GM19035 (cell line): Measurements from ENCODE around the gene CD19.
"Not testable (repeated sequence)": the region's sequence is repeated elsewhere in the genome, so short reads cannot be mapped to it uniquely, and the experiment has no call there.

Source experiments
- ATAC-seq: cut with Tn5 transposase; IDR thresholded peaks from one replicate; pipeline ENCODE4 v1.9.1; 2021; ENCODE audit not compliant: unreplicated experiment

The CD19 gene

GRCh38 chr16:28935924-28936783 is 4.4 kb downstream of the CD19 start:
- peak; percentile 76 for ATAC-seq

- ATAC-seq: no peak
These were observed 5.0 kb downstream of the CD19 start for GRCh38 chr16:28936784-28937155.

- no peak for ATAC-seq
These were observed 5.6 kb downstream of the CD19 start for GRCh38 chr16:28937222-28937876.

DNA sequence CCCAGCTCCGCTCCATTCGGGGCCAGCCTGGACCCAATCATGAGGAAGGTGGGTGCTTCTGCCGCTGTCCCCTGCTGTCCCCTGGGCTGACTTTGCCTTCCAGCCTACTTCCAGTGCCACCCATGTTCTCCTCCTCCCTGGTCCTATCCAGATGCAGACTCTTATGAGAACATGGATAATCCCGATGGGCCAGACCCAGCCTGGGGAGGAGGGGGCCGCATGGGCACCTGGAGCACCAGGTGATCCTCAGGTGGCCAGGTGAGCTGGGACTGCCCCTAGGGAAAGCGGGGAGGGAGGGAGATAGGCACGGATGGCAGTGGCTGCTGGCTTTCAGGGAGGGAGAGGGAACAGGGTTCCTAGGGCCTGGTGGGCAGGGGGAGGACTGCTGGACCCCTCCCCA is 7.0 kb downstream of the CD19 start:
- ATAC-seq: no peak

DNA sequence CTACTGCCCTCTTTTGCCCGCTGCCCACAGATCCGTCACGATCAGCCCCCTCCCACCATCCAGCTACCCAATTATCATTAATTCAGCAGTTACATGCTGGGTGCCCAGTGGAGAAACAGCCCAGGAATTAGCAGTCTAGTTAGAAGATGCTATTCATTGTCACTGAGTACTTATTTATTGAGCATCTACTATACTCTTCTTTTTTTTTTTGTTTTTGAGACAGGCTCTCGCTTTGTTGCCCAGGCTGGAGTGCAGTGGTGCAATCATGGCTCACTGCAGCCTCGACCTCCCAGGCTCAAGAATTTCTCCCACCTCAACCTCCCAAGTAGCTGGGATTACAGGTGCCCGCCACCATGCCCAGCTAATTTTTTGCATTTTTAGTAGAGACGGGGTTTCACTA is 8.1 kb downstream of the CD19 start:
- not testable (repeated sequence) for ATAC-seq

DNA sequence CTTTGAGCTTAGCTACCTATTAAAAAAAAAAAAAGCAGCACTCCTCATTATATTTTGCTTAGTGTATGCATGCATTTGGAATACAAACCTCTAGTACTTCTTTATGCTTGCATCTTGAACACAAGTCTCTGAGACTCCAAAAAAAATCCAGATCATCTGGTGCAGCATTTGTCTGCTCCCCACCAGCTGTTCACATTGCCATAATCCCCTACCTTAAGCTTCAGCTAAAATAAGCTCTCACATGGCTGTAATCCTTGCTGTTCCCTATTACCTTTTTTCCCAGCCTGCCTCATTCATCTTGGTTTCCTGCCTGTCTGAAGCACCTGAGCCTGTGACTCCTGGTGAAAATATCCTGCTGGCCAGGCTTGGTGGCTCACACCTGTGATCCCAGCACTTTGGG is 11.5 kb downstream of the CD19 start:
- no peak for ATAC-seq

GRCh38 chr16:28946681-28947080 is 14.9 kb downstream of the CD19 start:
- ATAC-seq: no peak

DNA sequence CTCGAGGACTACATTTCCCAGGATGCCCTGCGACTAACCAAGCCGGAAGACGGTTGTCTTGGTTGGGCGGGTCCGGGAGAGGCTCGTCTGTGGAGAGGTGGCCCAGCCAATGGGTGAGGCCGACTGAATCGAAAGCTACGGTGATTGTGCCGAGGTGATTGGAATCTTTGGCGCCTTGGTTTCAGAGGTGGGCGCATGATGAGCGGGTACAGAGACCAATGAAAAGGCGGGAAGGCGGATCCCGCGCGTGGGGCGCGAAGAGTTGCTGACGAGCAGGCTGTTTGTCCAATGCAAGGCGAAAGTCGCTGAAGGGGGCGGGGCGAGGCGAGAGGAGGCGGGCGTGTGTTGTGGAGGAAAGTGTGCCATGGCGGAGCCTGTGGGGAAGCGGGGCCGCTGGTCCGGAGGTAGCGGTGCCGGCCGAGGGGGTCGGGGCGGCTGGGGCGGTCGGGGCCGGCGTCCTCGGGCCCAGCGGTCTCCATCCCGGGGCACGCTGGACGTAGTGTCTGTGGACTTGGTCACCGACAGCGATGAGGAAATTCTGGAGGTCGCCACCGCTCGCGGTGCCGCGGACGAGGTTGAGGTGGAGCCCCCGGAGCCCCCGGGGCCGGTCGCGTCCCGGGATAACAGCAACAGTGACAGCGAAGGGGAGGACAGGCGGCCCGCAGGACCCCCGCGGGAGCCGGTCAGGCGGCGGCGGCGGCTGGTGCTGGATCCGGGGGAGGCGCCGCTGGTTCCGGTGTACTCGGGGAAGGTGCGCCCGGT is 19.1 kb downstream of the CD19 start, which contains the start of gene NFATC2IP:
Gene NFATC2IP (plus strand): TSS at position 290 of the 762 bp plus-strand sequence. CDS start 75 bp downstream, at position 365.
- peak; percentile 94 for ATAC-seq

GRCh38 chr16:28951410-28951943 is 19.7 kb downstream of the CD19 start:
- no peak for ATAC-seq

DNA sequence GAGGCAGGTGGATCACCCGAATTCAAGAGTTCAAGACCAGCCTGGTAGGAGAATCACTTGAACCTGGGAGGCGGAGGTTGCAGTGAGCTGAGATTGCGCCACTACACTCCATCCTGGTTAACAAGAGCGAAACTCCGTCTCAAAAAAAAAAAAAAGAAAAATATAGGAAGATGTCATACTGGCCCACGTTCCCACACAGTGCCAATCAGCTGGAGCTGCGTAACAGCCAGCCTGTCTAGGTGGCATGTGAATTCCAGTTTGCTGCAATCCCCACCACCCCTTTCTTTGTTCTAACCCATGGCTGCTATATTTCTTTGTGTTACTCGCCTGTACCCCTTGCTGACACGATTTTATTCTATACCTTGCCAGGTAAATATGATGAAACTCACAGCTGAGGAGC is 26.4 kb downstream of the CD19 start:
- ATAC-seq: no peak

DNA sequence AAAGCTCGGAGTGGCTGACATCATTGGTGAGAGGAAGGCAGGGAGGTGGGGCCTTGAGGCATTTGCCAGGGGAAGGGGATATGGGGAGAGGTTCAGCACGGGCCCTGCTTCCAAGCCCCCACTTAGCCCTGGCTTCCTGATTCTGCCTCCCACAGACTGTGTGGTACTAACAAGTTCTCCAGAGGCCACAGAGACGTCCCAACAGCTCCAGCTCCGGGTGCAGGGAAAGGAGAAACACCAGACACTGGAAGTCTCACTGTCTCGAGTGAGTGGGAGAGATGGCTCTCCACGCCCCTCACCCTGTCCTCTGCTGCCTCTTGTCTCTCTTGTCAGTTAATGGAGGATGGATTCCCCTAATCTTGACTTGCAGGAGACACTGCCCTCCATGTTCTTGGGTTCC is 27.1 kb downstream of the CD19 start:
- ATAC-seq: no peak

GRCh38 chr16:28964072-28964471 is 32.3 kb downstream of the CD19 start:
- no peak for ATAC-seq

DNA sequence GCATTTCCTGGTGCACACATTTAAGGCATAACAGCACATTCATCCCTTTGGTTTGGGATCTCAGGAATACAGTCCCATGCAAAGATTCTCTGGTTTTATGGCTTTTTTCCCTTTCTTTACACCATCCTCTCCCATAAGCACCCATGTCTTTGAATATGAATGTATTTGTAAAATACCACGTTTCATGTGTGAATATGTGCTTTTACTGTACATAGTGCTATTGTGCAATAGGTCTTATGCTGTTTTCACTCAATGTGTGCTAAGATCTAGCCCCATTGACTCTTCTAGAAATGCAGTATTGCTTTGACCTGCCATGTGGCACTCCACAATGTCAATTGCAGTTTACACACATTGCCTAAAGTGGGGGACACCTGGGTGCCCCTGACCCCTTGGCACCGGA is 32.7 kb downstream of the CD19 start:
- no peak for ATAC-seq

DNA sequence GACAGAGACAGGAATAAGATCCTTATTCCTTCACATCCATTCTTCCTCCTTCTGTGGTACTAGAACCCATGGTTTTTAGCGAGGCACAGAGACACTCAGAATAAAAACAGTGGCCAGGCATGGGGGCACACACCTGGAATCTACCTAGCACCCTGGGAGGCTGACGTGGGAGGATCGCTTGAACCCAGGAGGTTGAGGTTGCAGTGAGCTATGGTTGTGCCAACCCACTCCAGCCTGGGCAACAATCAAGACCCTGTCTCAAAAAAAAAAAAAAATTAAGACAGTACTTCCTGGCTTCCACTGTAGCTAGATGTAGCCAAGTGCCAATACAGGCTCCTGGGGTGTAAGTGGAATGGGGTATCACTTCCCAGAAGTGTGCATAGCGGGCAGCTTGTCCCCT is 35.4 kb downstream of the CD19 start:
- ATAC-seq: no peak

GRCh38 chr16:28969696-28970095 is 37.9 kb downstream of the CD19 start:
- not testable (repeated sequence) for ATAC-seq

DNA sequence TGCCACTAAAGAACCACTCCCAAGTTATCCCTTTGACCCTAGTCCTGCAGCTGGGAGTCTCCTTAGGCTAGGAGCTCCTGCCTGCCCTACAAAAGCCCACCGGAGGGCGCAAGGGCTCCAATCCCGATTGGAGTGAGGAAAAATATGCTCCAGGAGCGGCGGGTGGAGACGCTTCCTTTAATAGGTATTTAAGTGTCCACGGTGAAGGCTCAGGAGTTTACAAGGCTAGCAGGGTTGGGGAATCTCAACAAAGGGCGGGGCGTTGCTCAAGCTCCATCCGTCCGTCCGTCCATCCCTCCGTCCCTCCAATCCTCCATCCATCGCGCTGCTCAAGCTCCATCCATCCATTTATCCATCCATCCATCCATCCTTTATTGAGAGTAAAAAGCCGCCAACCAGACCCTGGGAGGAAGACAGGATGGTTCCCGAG is 42.3 kb downstream of the CD19 start:
- peak; percentile 18 for ATAC-seq

DNA sequence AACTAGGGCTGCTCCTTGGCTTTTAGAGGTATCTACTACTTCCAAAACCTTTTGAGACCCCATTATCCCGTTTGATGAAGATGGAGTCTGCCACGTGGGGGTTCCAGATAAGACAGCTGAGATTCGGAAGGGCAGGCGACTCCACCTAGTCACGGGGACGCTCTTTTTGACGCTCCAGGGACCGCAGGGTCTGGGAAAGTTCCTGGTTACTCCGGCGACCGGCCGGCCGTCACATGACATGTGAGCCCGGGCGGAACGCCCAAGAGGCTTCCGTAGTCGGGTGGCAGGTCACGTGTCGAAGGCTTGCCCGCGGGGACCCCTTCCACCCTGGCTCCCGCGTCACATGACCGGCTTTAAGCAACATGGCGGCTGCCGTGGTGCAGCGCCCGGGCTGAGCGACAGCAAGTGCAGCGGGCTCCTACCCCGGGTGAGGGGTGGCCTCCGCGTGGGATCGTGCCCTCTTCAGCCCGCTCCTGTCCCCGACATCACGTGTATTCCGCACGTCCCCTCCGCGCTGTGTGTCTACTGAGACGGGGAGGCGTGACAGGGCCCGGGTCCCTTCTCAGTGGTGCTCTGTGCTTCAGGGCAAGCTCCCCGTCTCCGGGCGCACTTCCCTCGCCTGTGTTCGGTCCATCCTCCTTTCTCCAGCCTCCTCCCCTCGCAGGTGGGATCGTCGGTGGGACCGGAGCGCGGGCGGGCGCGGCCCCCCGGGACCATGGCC is 42.8 kb downstream of the CD19 start, which contains the start of gene SPNS1:
Gene SPNS1 (plus strand): TSS at position 342 of the 721 bp plus-strand sequence. CDS start 374 bp downstream, at position 716.
- peak; percentile 90 for ATAC-seq

DNA sequence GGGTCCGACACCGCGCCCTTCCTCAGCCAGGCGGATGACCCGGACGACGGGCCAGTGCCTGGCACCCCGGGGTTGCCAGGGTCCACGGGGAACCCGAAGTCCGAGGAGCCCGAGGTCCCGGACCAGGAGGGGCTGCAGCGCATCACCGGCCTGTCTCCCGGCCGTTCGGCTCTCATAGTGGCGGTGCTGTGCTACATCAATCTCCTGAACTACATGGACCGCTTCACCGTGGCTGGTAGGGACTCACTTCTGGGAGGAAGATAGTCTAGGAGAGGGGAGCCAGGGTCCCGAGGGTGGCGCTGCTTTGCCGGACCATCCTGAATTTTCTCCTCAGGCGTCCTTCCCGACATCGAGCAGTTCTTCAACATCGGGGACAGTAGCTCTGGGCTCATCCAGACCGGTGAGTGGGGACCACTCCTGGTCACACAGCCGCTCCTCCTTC is 43.4 kb downstream of the CD19 start:
- ATAC-seq: peak; percentile 16

DNA sequence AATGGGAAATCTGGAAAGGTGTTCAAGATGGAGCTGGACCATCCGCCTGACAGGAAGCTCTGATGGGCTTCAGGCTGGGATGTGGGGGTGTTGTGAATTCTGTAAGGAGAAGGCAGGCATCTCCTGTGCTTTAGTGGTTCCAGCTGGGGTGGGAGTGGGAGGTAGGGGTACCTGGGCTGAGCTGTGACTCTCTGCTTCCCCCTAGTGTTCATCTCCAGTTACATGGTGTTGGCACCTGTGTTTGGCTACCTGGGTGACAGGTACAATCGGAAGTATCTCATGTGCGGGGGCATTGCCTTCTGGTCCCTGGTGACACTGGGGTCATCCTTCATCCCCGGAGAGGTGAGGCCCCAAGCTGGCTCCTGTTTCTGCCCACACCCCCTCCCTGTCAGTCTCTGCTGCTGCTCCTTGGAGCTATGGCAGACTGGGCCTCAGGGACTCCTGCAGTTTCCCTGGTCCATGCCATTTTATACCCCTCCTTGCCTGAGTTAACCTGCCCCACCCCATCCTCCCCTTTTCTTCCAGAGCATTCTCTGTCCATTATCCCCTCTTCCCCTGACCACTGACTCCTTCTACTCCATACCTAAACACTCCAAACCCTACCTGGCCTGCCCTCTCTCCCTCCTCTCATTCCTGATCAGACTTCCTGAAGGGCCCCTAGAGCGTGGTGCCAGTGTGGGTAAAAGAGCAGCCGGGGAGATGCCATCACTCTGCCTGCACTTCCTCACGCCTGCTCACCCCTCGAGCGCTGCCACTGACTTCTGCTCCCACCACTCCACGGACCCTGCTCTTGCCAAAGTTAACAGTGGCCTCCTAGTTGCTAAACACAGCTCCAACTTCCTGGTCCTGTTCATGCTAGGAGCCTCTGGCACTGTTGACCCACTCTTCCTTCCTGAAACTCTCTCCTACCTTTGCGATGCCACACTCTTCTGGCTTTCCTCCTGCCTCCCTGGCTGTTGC is 46.2 kb downstream of the CD19 start:
- no peak for ATAC-seq
